Activated naive CD8-positive, alpha-beta T cell (primary cell): ENCODE measurements around the gene EEIG2.

ENCODE experiments used
- H3K27ac Mint-ChIP-seq: one replicate; pipeline ENCODE4 v1.8.0; 2021; ENCODE audit warnings: mixed read lengths
- H3K27me3 Mint-ChIP-seq: one replicate; pipeline ENCODE4 v1.8.0; 2021; ENCODE audit warnings: mixed read lengths
- H3K36me3 Mint-ChIP-seq: one replicate; pipeline ENCODE4 v1.8.0; 2021; ENCODE audit warnings: mixed read lengths
- H3K4me1 Mint-ChIP-seq: one replicate; pipeline ENCODE4 v1.8.0; 2021; ENCODE audit warnings: low read depth, mixed read lengths
- H3K4me3 Mint-ChIP-seq: one replicate; pipeline ENCODE4 v1.8.0; 2021; ENCODE audit warnings: mild to moderate bottlenecking, mixed read lengths
- H3K9me3 Mint-ChIP-seq: one replicate; pipeline ENCODE4 v1.8.0; 2021; ENCODE audit warnings: low read depth, mixed read lengths

Gene EEIG2

GRCh38 chr1:108560874-108561459 lies 1.1 kb downstream of the EEIG2 start:
- Mint-ChIP-seq H3K27me3 (no peaks in the 10 kb centered on the region), H3K4me1 (peaks cover 37% of the 10 kb centered on the region), H3K9me3 (no peaks in the 10 kb centered on the region), H3K36me3 (peaks cover 2% of the 10 kb centered on the region), H3K4me3 (peak overlapping the region; percentile 91), H3K27ac (peak overlapping the region; percentile 62)

- peaks cover 2% of the 10 kb centered on the region for H3K36me3 Mint-ChIP-seq
- H3K27ac Mint-ChIP-seq: peak overlapping the region; percentile 42
- H3K9me3 Mint-ChIP-seq: no peaks in the 10 kb centered on the region
Measured at GRCh38 chr1:108561689-108562326, 1.9 kb downstream of the EEIG2 start.

GRCh38 chr1:108563808-108564207 lies 3.9 kb downstream of the EEIG2 start:
- Mint-ChIP-seq H3K27me3 (no peaks in the 10 kb centered on the region), H3K4me1 (peaks cover 40% of the 10 kb centered on the region), H3K9me3 (no peaks in the 10 kb centered on the region), H3K27ac (no peak overlapping the region), H3K36me3 (peaks cover 2% of the 10 kb centered on the region), H3K4me3 (no peak overlapping the region)

More at GRCh38 chr1:108561689-108562326, 1.9 kb downstream of the EEIG2 start:
- peak overlapping the region; percentile 91 for H3K4me3 Mint-ChIP-seq
- no peaks in the 10 kb centered on the region for H3K27me3 Mint-ChIP-seq
- peaks cover 37% of the 10 kb centered on the region for H3K4me1 Mint-ChIP-seq

GRCh38 chr1:108565081-108565480 lies 5.2 kb downstream of the EEIG2 start:
- Mint-ChIP-seq H3K36me3 (peaks cover 2% of the 10 kb centered on the region), H3K9me3 (no peaks in the 10 kb centered on the region), H3K4me1 (peaks cover 37% of the 10 kb centered on the region), H3K27ac (no peak overlapping the region), H3K4me3 (no peak overlapping the region), H3K27me3 (no peaks in the 10 kb centered on the region)

GRCh38 chr1:108565512-108565911 lies 5.6 kb downstream of the EEIG2 start:
- Mint-ChIP-seq H3K27me3 (no peaks in the 10 kb centered on the region), H3K36me3 (peaks cover 2% of the 10 kb centered on the region), H3K9me3 (no peaks in the 10 kb centered on the region), H3K4me1 (peaks cover 37% of the 10 kb centered on the region), H3K27ac (no peak overlapping the region), H3K4me3 (no peak overlapping the region)

- H3K4me3 Mint-ChIP-seq: no peak overlapping the region
Measured at GRCh38 chr1:108568589-108568988, 8.7 kb downstream of the EEIG2 start.

GRCh38 chr1:108569097-108569728 lies 9.3 kb downstream of the EEIG2 start:
- Mint-ChIP-seq H3K4me1 (peaks cover 7% of the 10 kb centered on the region), H3K4me3 (no peak overlapping the region), H3K27ac (no peak overlapping the region), H3K36me3 (no peaks in the 10 kb centered on the region), H3K9me3 (no peaks in the 10 kb centered on the region), H3K27me3 (no peaks in the 10 kb centered on the region)

More at GRCh38 chr1:108568589-108568988, 8.7 kb downstream of the EEIG2 start:
- Mint-ChIP-seq H3K9me3 (no peaks in the 10 kb centered on the region), H3K4me1 (peaks cover 12% of the 10 kb centered on the region), H3K36me3 (peaks cover 2% of the 10 kb centered on the region), H3K27me3 (no peaks in the 10 kb centered on the region), H3K27ac (no peak overlapping the region)

- peaks cover 8% of the 10 kb centered on the region for H3K4me1 Mint-ChIP-seq
- no peak overlapping the region for H3K27ac Mint-ChIP-seq
- H3K4me3 Mint-ChIP-seq: no peak overlapping the region
- H3K9me3 Mint-ChIP-seq: no peaks in the 10 kb centered on the region
- no peaks in the 10 kb centered on the region for H3K36me3 Mint-ChIP-seq
- H3K27me3 Mint-ChIP-seq: no peaks in the 10 kb centered on the region
Measured at GRCh38 chr1:108570128-108570527, 10.2 kb downstream of the EEIG2 start.

GRCh38 chr1:108570998-108571401 lies 11.1 kb downstream of the EEIG2 start:
- Mint-ChIP-seq H3K4me3 (no peak overlapping the region), H3K4me1 (peaks cover 12% of the 10 kb centered on the region), H3K9me3 (no peaks in the 10 kb centered on the region), H3K36me3 (no peaks in the 10 kb centered on the region), H3K27me3 (no peaks in the 10 kb centered on the region), H3K27ac (no peak overlapping the region)

GRCh38 chr1:108572182-108572581 lies 12.3 kb downstream of the EEIG2 start:
- H3K36me3 Mint-ChIP-seq: no peaks in the 10 kb centered on the region
- no peak overlapping the region for H3K27ac Mint-ChIP-seq
- no peaks in the 10 kb centered on the region for H3K9me3 Mint-ChIP-seq
- no peak overlapping the region for H3K4me3 Mint-ChIP-seq
- H3K27me3 Mint-ChIP-seq: no peaks in the 10 kb centered on the region
- peaks cover 12% of the 10 kb centered on the region for H3K4me1 Mint-ChIP-seq

- Mint-ChIP-seq H3K4me1 (peaks cover 12% of the 10 kb centered on the region), H3K27ac (no peak overlapping the region), H3K9me3 (no peaks in the 10 kb centered on the region), H3K4me3 (no peak overlapping the region), H3K36me3 (no peaks in the 10 kb centered on the region), H3K27me3 (no peaks in the 10 kb centered on the region)
Measured at GRCh38 chr1:108573183-108573582, 13.3 kb downstream of the EEIG2 start.

- Mint-ChIP-seq H3K27ac (no peak overlapping the region), H3K9me3 (no peaks in the 10 kb centered on the region), H3K27me3 (no peaks in the 10 kb centered on the region), H3K36me3 (peaks cover 3% of the 10 kb centered on the region), H3K4me3 (no peak overlapping the region), H3K4me1 (peaks cover 7% of the 10 kb centered on the region)
Measured at GRCh38 chr1:108574008-108574407, 14.1 kb downstream of the EEIG2 start.

GRCh38 chr1:108575375-108575774 lies 15.5 kb downstream of the EEIG2 start:
- no peak overlapping the region for H3K27ac Mint-ChIP-seq
- H3K4me3 Mint-ChIP-seq: no peak overlapping the region
- no peaks in the 10 kb centered on the region for H3K27me3 Mint-ChIP-seq
- H3K9me3 Mint-ChIP-seq: peaks cover 4% of the 10 kb centered on the region
- H3K36me3 Mint-ChIP-seq: peaks cover 6% of the 10 kb centered on the region
- peaks cover 7% of the 10 kb centered on the region for H3K4me1 Mint-ChIP-seq

GRCh38 chr1:108583757-108584427 lies 24.0 kb downstream of the EEIG2 start:
- Mint-ChIP-seq H3K9me3 (peaks cover 16% of the 10 kb centered on the region), H3K4me3 (no peak overlapping the region), H3K4me1 (peaks cover 46% of the 10 kb centered on the region), H3K27ac (peak overlapping the region; percentile 51), H3K36me3 (peaks cover 13% of the 10 kb centered on the region), H3K27me3 (no peaks in the 10 kb centered on the region)

- H3K4me3 Mint-ChIP-seq: no peak overlapping the region
- H3K36me3 Mint-ChIP-seq: peaks cover 13% of the 10 kb centered on the region
- peak overlapping the region; percentile 4 for H3K27ac Mint-ChIP-seq
- no peaks in the 10 kb centered on the region for H3K27me3 Mint-ChIP-seq
- peaks cover 52% of the 10 kb centered on the region for H3K4me1 Mint-ChIP-seq
- H3K9me3 Mint-ChIP-seq: peaks cover 16% of the 10 kb centered on the region
Measured at GRCh38 chr1:108584428-108584856, 24.5 kb downstream of the EEIG2 start.
